ENCODE measurements around the gene CASTOR2. TPM values are rescaled to one million over a fixed set of nuclear protein-coding genes. Genes with fewer than 3 reads are reported as not detected.
A peak's percentile ranks its signal among the peaks of the same experiment; 100 is the strongest.
"Not testable (repeated sequence)": the region's sequence is repeated elsewhere in the genome, so short reads cannot be mapped to it uniquely, and the experiment has no call there.

Gene CASTOR2
- 8.3 TPM for total RNA-seq

DNA sequence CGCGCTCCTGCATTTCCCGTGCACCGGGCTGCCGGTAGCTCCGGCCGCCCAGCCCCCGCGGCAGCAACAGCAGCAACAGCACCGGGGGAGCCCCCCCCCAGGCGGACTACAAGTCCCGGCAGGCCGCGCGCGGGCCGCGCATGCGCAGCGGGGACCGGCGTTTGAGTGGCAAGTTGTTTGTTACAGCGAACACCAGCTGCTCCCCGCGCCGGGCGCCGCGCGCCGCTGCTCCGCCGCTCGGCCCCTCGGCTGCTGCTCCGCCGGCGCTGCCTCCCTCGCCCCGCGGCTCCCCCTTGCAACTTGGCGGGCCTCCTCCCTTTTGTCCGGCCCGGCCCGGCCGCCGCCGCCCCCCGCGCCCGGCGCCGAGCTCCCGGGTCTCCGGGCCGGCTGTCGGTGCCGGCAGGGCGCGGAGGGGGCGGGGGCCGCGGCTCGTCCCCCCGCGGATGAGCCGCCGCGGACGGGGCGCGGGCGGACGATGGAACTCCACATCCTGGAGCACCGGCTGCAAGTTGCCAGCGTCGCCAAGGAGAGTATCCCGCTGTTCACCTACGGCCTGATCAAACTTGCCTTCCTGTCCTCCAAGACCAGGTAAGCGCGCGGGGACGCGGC is at the start of gene CASTOR2:
CASTOR2 (plus strand) TSS at position 195 of the 609 bp plus-strand sequence; CDS start at position 476, 281 bp downstream.
- peak; percentile 2 for DNase-seq

GRCh38 chr7:74922321-74922890 is 42.1 kb upstream of the CASTOR2 start:
- not testable (repeated sequence) for DNase-seq

DNA sequence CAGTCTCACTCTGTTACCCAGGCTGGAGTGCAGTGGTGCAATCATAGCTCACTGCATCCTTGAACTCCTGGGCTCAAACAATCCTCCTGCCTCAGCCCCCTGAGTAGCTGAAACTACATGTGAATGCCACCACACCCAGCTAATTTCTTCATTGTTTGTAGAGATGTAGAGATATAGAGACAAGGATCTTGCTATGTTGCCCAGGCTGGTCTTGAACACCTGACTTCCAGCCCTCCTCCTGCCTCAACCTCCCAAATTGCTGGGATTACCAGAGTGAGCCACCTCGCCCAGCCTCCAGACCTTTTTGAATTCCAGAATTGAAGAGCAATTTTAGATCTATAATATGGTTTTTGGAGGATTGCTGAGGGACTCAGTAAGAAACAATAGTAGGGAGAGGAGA is 40.9 kb upstream of the CASTOR2 start:
- DNase-seq = not testable (repeated sequence)

DNA sequence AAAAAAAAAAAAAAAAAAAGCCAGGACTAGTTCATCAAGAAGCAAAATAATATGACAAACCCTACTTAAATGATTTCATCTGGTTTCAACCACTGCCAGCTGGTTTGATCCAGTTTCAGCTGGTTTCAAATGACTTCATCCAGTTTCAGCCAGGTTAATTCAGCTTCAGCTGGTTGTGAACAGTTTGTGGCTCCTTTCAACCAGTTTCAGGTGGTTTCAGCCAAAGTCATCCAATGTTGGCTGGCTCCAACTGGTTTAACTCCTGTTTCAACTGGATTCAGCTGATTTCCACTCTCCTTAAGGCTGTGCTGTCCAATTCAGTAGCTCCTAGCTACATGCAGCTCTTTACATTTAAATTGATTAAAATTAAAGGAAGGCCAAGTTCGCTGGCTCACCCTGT is 37.5 kb upstream of the CASTOR2 start:
- DNase-seq = not testable (repeated sequence)

DNA sequence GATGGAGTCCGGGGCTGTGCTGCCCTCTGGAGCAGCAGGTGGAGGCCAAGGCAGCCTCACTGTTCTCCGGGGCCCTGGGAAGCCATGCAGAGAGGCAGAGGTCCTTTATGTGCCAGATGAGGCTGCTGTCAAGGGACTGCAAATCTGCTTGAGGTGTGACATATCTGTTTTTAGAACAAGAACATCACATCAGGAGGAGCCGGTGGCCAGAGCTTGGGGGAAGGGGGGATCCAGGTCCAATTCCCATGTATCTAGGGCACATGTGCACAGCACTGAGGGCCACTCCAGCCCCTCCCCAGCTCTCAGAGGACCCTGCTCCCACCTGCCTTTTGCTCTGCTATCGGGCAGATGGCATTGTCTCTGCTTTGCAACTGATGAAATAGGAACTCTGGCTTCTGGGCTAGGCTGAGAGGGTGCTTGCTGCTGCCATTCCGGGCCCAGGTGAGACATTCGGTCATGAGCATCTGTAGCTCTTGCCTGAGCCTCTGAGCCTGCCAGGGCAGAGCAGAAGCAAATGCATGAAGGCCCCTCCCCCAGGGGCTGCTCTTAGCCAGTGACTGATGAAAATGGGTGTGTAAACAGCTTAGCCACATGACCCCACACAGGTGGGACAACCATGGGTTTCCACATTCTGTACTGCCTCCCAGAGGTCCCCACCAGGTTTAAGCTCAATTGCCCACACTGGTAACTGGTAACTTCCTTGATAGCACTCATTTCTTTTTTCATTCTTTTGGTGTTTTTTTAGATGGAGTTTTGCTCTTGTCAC is 32.8 kb upstream of the CASTOR2 start:
- not testable (repeated sequence) for DNase-seq

- DNase-seq = not testable (repeated sequence)
These were observed 25.1 kb upstream of the CASTOR2 start for GRCh38 chr7:74939429-74939828.

- not testable (repeated sequence) for DNase-seq
These were observed 23.0 kb upstream of the CASTOR2 start for GRCh38 chr7:74941302-74942069.

GRCh38 chr7:74943923-74944322 is 20.6 kb upstream of the CASTOR2 start:
- DNase-seq = not testable (repeated sequence)

DNA sequence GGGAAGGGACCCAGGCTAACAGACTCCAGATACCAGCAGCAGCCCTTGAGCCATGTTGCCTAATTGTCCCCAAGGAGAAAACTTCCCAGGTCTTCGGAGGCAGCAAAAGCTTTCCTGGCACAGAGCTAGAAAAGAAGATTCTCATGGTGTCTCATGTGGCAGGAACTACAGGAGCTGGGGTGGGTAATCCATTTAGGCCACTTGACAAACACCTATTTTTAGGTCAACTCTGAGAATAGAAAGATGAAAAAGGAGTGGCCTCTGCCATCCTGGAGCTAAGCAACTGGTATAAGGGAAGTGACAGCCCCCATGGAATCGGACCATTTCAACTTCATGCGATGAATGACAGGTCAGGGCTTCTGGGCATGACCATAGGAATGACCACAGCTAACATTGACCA is 16.8 kb upstream of the CASTOR2 start:
- not testable (repeated sequence) for DNase-seq

DNA sequence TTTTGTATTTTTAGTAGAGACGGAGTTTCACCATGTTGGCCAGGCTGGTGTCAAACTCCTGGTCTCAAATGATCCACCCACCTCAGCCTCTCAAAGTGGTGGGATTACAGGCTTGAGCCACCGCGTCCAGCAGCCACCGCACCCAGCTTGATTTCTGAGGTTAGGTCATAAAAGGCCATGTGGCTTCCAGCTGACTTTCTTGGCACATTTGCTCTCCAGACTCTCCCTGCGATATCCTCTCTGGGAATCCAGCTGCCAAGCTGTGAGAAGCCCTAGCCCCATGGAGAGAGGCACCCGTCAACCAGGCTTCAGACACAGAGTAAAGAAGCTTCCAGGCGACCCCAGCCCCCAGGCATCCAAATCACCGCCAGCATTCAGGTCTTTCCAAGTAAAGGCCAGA is 10.7 kb upstream of the CASTOR2 start:
- DNase-seq = not testable (repeated sequence)

DNA sequence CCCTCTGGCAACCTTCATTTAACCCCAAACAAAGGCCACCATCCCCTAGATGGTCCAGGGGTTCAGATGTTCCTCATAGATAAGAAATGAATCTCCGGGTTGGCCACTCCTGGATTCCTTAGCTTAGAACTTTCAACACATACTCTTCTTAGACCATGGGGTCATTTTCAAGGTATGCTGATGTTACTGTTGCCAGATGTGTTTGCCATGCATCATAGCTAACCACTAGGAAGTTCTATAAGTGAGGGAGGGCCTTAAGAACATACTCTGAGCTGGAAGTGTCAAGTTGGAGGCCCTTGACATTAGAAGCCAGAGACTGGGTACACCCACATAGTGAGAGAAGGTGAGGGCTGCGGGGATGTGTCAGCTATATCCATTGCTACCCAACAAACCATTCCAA is 6.2 kb upstream of the CASTOR2 start:
- not testable (repeated sequence) for DNase-seq

DNA sequence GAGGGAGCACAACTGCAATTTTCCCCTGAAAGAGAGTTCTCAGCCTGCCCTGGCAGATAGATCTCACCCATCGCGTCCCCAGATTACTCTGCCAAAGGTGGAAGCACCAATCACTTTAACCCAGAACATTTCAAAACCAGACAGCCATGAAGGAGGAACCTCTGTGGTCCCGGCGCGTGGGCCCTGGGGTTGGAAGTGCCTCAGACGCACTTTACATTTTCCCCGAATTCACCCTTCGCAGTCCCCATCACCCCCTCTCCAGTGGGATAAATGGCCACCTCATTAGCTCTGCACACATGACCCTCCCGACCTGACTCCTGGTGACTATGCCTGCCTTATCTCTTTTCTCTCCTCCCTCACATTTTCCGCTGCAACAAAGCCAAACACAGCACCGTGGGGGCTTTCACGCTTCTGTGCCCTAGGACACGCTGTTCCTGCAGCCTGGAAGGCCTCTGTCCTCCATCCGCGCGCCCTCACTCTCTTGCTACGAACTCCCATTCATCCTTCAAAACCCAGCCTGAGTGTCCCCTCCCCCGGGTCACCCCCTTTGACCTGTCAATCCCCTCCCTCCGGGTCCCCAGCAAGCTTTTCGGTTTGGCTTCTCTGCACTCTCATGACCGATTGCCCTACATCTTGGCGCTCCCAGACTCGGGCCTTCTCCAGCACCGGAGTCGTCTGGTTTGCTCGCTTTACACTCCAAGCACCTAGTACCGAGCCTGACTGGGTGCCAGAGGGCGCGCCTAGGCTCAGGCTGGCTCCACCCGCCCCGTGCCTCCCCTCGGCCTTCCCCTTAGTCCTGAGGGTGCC is 598 bp upstream of the CASTOR2 start:
- not testable (repeated sequence) for DNase-seq

DNA sequence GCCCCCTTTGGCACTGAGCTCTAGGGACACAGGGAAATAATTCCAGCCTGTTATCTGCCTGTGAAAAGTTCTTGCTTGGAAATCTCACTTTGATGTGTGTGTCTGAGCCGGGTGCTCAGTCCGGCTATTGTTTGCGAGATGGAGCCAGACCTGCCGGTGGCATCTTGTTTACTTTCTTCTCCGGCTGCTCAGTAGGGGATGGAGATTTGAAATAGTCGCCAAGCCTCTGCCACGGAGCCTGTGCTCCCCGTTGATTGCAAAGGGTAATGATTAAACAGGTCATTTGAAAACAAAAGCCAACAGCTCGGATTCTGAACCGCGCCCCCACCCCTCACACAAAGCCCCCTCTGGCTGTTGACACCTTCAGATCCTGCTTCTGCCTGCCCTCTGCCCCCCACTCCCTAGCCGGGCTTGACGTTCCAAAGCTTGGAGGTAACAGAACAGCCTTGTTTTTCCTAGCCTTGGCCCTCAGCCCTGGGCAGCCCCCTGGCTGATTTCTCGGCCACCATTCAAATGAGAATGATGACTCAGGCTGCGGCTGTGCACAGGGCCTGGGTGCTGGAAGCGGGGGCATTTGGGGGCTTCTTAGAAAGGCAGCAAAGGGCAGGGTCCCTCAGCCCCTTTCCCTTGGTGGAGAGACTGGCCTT is 1.8 kb downstream of the CASTOR2 start:
- not testable (repeated sequence) for DNase-seq

- not testable (repeated sequence) for DNase-seq
These were observed 2.4 kb downstream of the CASTOR2 start for GRCh38 chr7:74966909-74967308.

GRCh38 chr7:74971431-74971830 is 6.9 kb downstream of the CASTOR2 start:
- not testable (repeated sequence) for DNase-seq

GRCh38 chr7:74972377-74972776 is 7.9 kb downstream of the CASTOR2 start:
- DNase-seq = not testable (repeated sequence)

DNA sequence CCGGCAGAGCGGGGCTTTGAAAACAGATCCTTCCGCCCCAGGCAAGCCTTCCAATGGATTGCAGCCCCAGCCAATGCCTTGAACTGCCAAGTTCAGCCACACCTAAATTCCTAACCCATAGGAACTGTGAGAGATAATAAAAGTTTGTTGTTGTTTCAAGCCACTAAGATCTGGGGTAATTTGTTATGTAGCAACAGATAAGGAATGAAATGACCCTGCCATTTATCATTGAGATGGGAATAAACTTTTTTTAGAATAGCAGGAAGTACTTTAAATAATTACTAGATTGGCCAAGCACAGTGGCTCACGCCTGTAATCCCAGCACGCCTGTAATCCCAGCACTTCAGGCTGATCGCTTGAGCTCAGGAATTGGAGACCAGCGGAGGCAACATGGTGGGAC is 11.5 kb downstream of the CASTOR2 start:
- DNase-seq = not testable (repeated sequence)

DNA sequence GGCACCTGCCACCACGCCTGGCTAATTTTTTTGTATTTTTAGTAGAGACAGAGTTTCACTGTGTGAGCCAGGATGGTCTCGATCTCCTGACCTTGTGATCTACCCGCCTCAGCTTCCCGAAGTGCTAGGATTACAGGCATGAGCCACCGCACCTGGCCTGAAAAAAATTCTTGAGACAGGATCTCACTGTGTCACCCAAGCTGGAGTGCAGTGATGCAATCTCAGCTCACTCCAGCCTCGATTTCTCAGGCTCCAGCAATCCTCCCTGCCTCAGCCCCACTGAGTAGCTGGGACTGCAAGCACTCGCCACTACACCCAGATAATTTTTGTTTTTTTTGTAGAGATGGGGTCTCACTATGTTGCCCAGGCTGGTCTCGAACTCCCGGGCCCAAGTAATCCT is 13.0 kb downstream of the CASTOR2 start:
- not testable (repeated sequence) for DNase-seq

- not testable (repeated sequence) for DNase-seq
These were observed 23.9 kb downstream of the CASTOR2 start for GRCh38 chr7:74988436-74988835.

- DNase-seq = no peak
These were observed 28.6 kb downstream of the CASTOR2 start for GRCh38 chr7:74993121-74993520.
